ENCODE measurements around the gene IRAK4. TPM values are rescaled to one million over a fixed set of nuclear protein-coding genes. Genes with fewer than 3 reads are reported as not detected.

The IRAK4 gene
- polyA plus RNA-seq, 3 donors = 17.3 to 44.6 (median 29.0) TPM

DNA sequence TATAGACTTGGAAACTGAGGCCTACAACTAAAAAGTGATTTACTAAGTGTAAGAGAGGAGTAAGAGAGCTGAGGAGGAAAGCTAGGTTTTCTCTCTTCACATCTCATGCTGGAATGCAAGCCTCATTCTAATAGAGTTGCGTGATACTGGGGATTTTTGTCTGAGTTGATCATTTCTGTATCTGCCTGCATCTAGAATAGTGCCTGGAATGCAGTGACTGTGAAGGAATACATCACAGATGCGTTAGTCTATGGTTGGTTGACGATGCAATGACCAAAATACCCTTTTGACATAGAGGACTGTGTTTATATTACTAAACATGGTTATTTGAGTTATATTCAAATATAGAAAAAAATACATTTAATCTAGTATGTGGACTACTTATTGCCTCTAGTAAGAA, 67.9 kb downstream of the IRAK4 start:
- H3K36me3 ChIP-seq (replicated peaks in 1 of 2; ENCODE audit: control insufficient read depth in 1 of 2, insufficient read depth in 2 of 2, low read length in 2 of 2) = no peaks in the 10 kb centered on the region
- H3K4me3 ChIP-seq (replicated peaks in 1 of 3; ENCODE audit: low read depth in 2 of 3, low read length in 3 of 3) = no peak overlapping the region
- H3K27ac ChIP-seq (ENCODE audit: low read depth in 1 of 2, low read length in 2 of 2) = no peak overlapping the region
- H3K27me3 Mint-ChIP-seq (ENCODE audit: low read depth in 3 of 3) = peaks cover 20 to 37% (median 22%) of the 10 kb centered on the region in 3 donors
- H3K79me2 ChIP-seq (ENCODE audit: insufficient read depth, low read length) = no peaks in the 10 kb centered on the region
- H3K9ac ChIP-seq (ENCODE audit: insufficient read depth, low read length, poor library complexity, severe bottlenecking) = no peak overlapping the region
- H3K4me3 Mint-ChIP-seq = no peak overlapping the region
- DNase-seq = no peak
- no peaks in the 10 kb centered on the region for H3K9me3 Mint-ChIP-seq
- no peaks in the 10 kb centered on the region for H4K20me1 ChIP-seq (ENCODE audit: insufficient read depth, low read length)
- H3K9me3 ChIP-seq (replicated peaks in 1 of 2; ENCODE audit: control insufficient read depth in 1 of 2, insufficient read depth in 1 of 2, low read length in 2 of 2) = no peaks in the 10 kb centered on the region
- H3K27ac Mint-ChIP-seq = no peak overlapping the region
- no peak for TF ChIP-seq CTCF (IDR thresholded peaks at IDR 0.05)
- H3K4me1 Mint-ChIP-seq = peaks cover 5% of the 10 kb centered on the region
- peaks cover 8 to 10% of the 10 kb centered on the region in 2 donors for H3K27me3 ChIP-seq (ENCODE audit: control insufficient read depth in 2 of 2, insufficient read depth in 2 of 2, low read length in 2 of 2)
- H3K4me2 ChIP-seq (replicated peaks; ENCODE audit: extremely low read depth, low read length, poor library complexity, severe bottlenecking) = no peak overlapping the region
- intact Hi-C loops (cut with micrococcal nuclease) = no loop called here
- H2AFZ ChIP-seq (ENCODE audit: insufficient read depth, low read depth, low read length, poor library complexity, severe bottlenecking) = no peak overlapping the region
- H3K4me1 ChIP-seq (ENCODE audit: control insufficient read depth in 1 of 2, insufficient read depth in 2 of 2, low read length in 2 of 2) = no peaks in the 10 kb centered on the region
- WGBS (ENCODE audit: insufficient coverage) = no CpG with 5 or more reads among the region's 3 CpGs
- no peaks in the 10 kb centered on the region for H3K36me3 Mint-ChIP-seq

DNA sequence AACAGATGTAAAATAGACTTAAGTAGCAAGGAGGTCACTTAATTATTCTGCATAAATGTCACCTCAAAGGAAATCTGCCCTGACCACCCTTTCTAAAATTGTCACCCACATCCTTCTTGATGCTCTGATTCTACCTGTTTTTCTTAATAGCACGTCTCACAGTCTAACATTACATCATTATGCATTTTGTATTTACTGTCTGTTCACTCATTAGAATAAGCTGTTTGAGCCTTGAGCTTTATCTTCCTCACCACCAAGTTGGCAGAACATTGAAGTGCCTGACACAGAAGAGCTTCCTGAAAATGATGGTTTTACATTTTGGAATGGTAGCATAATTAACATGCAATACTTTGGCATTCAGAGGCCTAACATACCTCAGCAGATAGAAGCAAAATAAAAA, 68.3 kb downstream of the IRAK4 start:
- TF ChIP-seq CTCF (IDR thresholded peaks at IDR 0.05) = no peak
- Histone ChIP-seq H2AFZ (ENCODE audit: insufficient read depth, low read depth, low read length, poor library complexity, severe bottlenecking) (no peak overlapping the region), H3K27ac (ENCODE audit: low read depth in 1 of 2, low read length in 2 of 2) (no peak overlapping the region), H3K9ac (ENCODE audit: insufficient read depth, low read length, poor library complexity, severe bottlenecking) (no peak overlapping the region), H3K27me3 (ENCODE audit: control insufficient read depth in 2 of 2, insufficient read depth in 2 of 2, low read length in 2 of 2) (peaks cover 8 to 10% of the 10 kb centered on the region in 2 donors), H3K9me3 (replicated peaks in 1 of 2; ENCODE audit: control insufficient read depth in 1 of 2, insufficient read depth in 1 of 2, low read length in 2 of 2) (no peaks in the 10 kb centered on the region), H3K4me3 (replicated peaks in 1 of 3; ENCODE audit: low read depth in 2 of 3, low read length in 3 of 3) (no peak overlapping the region), H3K36me3 (replicated peaks in 1 of 2; ENCODE audit: control insufficient read depth in 1 of 2, insufficient read depth in 2 of 2, low read length in 2 of 2) (no peaks in the 10 kb centered on the region), H4K20me1 (ENCODE audit: insufficient read depth, low read length) (no peaks in the 10 kb centered on the region), H3K4me2 (replicated peaks; ENCODE audit: extremely low read depth, low read length, poor library complexity, severe bottlenecking) (no peak overlapping the region), H3K79me2 (ENCODE audit: insufficient read depth, low read length) (no peaks in the 10 kb centered on the region), H3K4me1 (ENCODE audit: control insufficient read depth in 1 of 2, insufficient read depth in 2 of 2, low read length in 2 of 2) (peaks cover 0 to 2% of the 10 kb centered on the region in 2 donors)
- no peak overlapping the region for H3K4me3 Mint-ChIP-seq
- peaks cover 24 to 41% (median 24%) of the 10 kb centered on the region in 3 donors for H3K27me3 Mint-ChIP-seq (ENCODE audit: low read depth in 3 of 3)
- no peak overlapping the region for H3K27ac Mint-ChIP-seq
- no CpG with 5 or more reads among the region's 1 CpG for WGBS (ENCODE audit: insufficient coverage)
- peaks cover 9% of the 10 kb centered on the region for H3K4me1 Mint-ChIP-seq
- DNase-seq = no peak
- no peaks in the 10 kb centered on the region for H3K9me3 Mint-ChIP-seq
- no peaks in the 10 kb centered on the region for H3K36me3 Mint-ChIP-seq
- intact Hi-C loops (cut with micrococcal nuclease) = no loop called here
